ENCODE data around the gene DNAJC5. TPM values are rescaled to one million over a fixed set of nuclear protein-coding genes. Genes with fewer than 3 reads are reported as not detected.

DNAJC5 gene
- total RNA-seq, 1 experiment from 2014 or later = 45.0 TPM

DNA sequence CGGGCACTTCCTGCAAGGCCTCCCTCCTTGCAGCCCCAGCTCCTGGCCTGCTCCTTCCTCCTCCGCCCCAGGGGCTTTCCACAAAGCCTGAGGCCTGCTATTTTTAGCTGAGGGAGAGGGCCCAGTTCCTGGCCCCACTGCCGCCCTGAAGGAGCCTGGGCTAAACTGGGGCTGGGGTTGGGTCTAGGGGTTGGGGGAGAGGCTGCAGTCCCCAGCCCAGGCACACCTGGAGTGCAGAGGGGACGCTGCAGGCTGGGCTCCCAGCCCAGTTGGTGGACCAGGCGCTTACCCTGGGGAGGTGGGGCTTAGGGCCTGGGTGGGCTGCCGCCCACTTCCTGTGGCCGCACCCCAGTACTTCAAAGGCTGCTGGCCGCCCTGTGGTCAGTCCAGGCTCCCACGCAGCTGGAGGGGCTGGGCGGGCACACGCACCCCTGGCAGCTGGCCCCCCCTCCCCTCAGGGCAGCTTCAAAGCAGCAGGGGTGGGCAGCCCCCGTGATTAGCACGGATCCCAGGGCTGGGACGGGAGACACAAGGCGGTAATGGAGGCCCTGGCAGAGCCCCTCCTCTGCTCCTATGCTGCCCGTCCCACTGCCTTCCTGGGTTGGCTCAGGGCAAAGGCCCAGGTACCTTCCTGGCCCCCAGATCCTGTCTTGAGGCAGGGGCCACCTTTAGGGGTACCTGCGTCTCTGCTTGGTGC lies 40.7 kb upstream of the DNAJC5 start:
- peaks cover 13% of the 10 kb centered on the region for H3K27me3 Mint-ChIP-seq (ENCODE audit: insufficient read depth, unreplicated experiment)
- BruUV-seq (replicated peaks) = no TSS peak
- intact Hi-C loops (cut with micrococcal nuclease) = no loop called here
- ChIA-PET CTCF (interaction anchor here (0.6 to 0.9 kb wide), 2 partner anchors 10 to 157 kb away, joined by 3 to 4 read pairs; no protein-coding TSS in a partner anchor), POLR2A (interaction anchor here (4.0 kb wide), 1 partner anchor 11 kb away, joined by 22 read pairs; the partner anchor contains the start of gene TPD52L2)
- H3K9me3 Mint-ChIP-seq (ENCODE audit: unreplicated experiment) = no peaks in the 10 kb centered on the region
- no peak overlapping the region for H3K27ac Mint-ChIP-seq (ENCODE audit: low read depth, unreplicated experiment)
- no peak overlapping the region for H3K4me3 Mint-ChIP-seq (ENCODE audit: unreplicated experiment)
- no peak for TF ChIP-seq CTCF (IDR thresholded peaks at IDR 0.05; ENCODE audit: unreplicated experiment)
- peaks cover 17% of the 10 kb centered on the region for H3K36me3 Mint-ChIP-seq (ENCODE audit: insufficient read depth, unreplicated experiment)
- H3K4me1 Mint-ChIP-seq (ENCODE audit: insufficient read depth, unreplicated experiment) = no peaks in the 10 kb centered on the region
- no peak for DNase-seq (ENCODE audit: unreplicated experiment)

DNA sequence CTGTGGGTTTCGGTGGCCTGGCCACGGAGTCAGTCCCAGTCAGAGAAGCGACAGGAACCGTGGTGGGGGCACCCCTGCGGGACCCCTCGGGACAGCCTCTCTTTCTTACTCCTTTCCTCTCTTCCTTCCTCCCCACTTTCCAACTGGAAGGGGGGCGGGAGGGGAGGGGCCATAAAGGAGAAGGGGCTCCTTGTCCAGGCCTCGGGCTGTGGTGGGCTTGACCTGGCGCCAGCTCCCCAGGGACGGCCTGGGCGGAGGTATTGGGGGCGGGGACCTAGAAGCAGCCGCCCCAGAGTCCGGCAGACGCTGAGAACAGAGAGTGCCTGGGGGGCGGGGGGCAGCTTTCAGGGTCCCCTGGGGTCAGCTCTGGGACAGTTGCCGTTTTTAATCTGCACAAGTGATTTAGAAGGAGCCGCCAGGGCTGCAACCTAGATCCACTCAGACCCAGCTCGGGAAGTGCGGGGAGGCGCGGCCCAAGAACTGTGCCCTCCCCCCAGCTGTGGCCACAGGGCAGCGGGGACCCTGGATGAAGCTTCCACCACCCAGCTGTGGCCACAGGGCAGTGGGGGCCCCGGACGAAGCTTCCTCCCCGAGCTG lies 40.1 kb upstream of the DNAJC5 start:
- intact Hi-C loops (cut with micrococcal nuclease) = no loop called here
- TF ChIP-seq CTCF (IDR thresholded peaks at IDR 0.05; ENCODE audit: unreplicated experiment) = no peak
- no peak overlapping the region for H3K4me3 Mint-ChIP-seq (ENCODE audit: unreplicated experiment)
- H3K9me3 Mint-ChIP-seq (ENCODE audit: unreplicated experiment) = no peaks in the 10 kb centered on the region
- no TSS peak for BruUV-seq (replicated peaks)
- DNase-seq (ENCODE audit: unreplicated experiment) = no peak
- peaks cover 13% of the 10 kb centered on the region for H3K27me3 Mint-ChIP-seq (ENCODE audit: insufficient read depth, unreplicated experiment)
- peaks cover 13% of the 10 kb centered on the region for H3K36me3 Mint-ChIP-seq (ENCODE audit: insufficient read depth, unreplicated experiment)
- no peaks in the 10 kb centered on the region for H3K4me1 Mint-ChIP-seq (ENCODE audit: insufficient read depth, unreplicated experiment)
- no peak overlapping the region for H3K27ac Mint-ChIP-seq (ENCODE audit: low read depth, unreplicated experiment)
- CTCF ChIA-PET = interaction anchor here (0.6 to 0.9 kb wide), 3 partner anchors 10 to 158 kb away, joined by 3 to 4 read pairs (median 3); no protein-coding TSS in a partner anchor
- POLR2A ChIA-PET = interaction anchor here (4.0 kb wide), 1 partner anchor 10 kb away, joined by 22 read pairs; the partner anchor contains the start of gene TPD52L2

DNA sequence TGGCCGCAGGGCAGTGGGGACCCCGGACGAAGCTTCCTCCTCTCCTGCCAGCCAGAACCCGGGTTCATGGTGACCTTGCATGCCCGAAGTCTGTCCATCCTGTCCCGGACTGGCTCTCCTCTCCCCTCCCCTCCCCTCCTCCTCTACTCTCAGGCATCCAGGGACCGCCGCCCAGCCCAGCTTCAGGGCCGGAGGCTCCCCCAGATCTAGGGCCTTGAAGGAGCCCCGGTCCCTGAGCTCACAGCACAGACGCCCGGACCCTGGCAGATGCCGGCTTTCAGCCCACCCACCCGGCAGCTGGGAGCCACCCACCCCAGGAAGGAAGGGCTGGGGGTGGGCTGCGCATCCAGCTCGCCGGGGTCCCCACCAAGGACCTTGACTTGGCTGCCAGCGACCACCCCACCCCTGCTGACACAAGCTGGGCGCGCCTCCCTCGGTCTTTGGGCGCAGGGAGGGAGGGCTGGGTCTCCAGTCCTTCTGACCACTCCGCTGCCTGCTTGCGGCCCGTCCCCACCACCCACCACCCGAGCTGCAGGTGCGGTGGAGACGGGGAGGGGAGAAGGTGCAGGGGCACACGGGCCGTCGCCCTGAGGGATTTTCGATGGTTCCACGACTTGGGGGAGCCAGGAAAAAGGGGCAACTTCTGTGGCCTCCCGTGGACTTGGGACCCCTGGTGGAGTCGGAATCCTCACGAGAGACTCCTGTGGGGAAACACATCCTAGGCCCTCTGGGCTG lies 39.4 kb upstream of the DNAJC5 start:
- POLR2A ChIA-PET = interaction anchor here (4.0 kb wide), 1 partner anchor 9 kb away, joined by 22 read pairs; the partner anchor contains the start of gene TPD52L2
- Mint-ChIP-seq H3K4me3 (ENCODE audit: unreplicated experiment) (no peak overlapping the region), H3K9me3 (ENCODE audit: unreplicated experiment) (no peaks in the 10 kb centered on the region), H3K27me3 (ENCODE audit: insufficient read depth, unreplicated experiment) (peaks cover 11% of the 10 kb centered on the region), H3K36me3 (ENCODE audit: insufficient read depth, unreplicated experiment) (peaks cover 13% of the 10 kb centered on the region), H3K27ac (ENCODE audit: low read depth, unreplicated experiment) (no peak overlapping the region), H3K4me1 (ENCODE audit: insufficient read depth, unreplicated experiment) (no peaks in the 10 kb centered on the region)
- CTCF ChIA-PET = interaction anchor here (0.7 to 0.9 kb wide), 2 partner anchors 9 to 69 kb away, joined by 3 read pairs; no protein-coding TSS in a partner anchor
- no TSS peak for BruUV-seq (replicated peaks)
- TF ChIP-seq CTCF (IDR thresholded peaks at IDR 0.05; ENCODE audit: unreplicated experiment) = no peak
- intact Hi-C loops (cut with micrococcal nuclease) = no loop called here
- no peak for DNase-seq (ENCODE audit: unreplicated experiment)

- BruUV-seq (replicated peaks) = no TSS peak
- intact Hi-C loops (cut with micrococcal nuclease) = no loop called here
- Mint-ChIP-seq H3K9me3 (ENCODE audit: unreplicated experiment) (no peaks in the 10 kb centered on the region), H3K36me3 (ENCODE audit: insufficient read depth, unreplicated experiment) (peaks cover 18% of the 10 kb centered on the region), H3K27ac (ENCODE audit: low read depth, unreplicated experiment) (no peak overlapping the region), H3K4me1 (ENCODE audit: insufficient read depth, unreplicated experiment) (no peaks in the 10 kb centered on the region), H3K27me3 (ENCODE audit: insufficient read depth, unreplicated experiment) (peaks cover 5% of the 10 kb centered on the region), H3K4me3 (ENCODE audit: unreplicated experiment) (no peak overlapping the region)
- DNase-seq (ENCODE audit: unreplicated experiment) = no peak
- CTCF ChIA-PET = no interaction called here
- POLR2A ChIA-PET = interaction anchor here (4.0 kb wide), 1 partner anchor 9 kb away, joined by 22 read pairs; the partner anchor contains the start of gene TPD52L2
- TF ChIP-seq CTCF (IDR thresholded peaks at IDR 0.05; ENCODE audit: unreplicated experiment) = no peak
Observed at GRCh38 chr20:63856098-63856511, 38.8 kb upstream of the DNAJC5 start.

Measured in MCF 10A (cell line).